ENCODE measurements around the gene PARVG.

GRCh38 chr22:44171561-44171960 is 9.2 kb upstream of the PARVG start:
- no peak for TF ChIP-seq CTCF (conservative IDR thresholded peaks at IDR 0.05 in 1 of 2, IDR thresholded peaks at IDR 0.05 in 1 of 2; ENCODE audit: extremely low read depth in 1 of 2, insufficient read depth in 1 of 2, low read depth in 1 of 2, low read length in 2 of 2)
- no peak for TF ChIP-seq EZH2 (IDR thresholded peaks at IDR 0.05; ENCODE audit: borderline replicate concordance, low read length)

Data from mammary epithelial cell (primary cell).